ENCODE results near the gene TNFRSF18.

The TNFRSF18 gene

DNA sequence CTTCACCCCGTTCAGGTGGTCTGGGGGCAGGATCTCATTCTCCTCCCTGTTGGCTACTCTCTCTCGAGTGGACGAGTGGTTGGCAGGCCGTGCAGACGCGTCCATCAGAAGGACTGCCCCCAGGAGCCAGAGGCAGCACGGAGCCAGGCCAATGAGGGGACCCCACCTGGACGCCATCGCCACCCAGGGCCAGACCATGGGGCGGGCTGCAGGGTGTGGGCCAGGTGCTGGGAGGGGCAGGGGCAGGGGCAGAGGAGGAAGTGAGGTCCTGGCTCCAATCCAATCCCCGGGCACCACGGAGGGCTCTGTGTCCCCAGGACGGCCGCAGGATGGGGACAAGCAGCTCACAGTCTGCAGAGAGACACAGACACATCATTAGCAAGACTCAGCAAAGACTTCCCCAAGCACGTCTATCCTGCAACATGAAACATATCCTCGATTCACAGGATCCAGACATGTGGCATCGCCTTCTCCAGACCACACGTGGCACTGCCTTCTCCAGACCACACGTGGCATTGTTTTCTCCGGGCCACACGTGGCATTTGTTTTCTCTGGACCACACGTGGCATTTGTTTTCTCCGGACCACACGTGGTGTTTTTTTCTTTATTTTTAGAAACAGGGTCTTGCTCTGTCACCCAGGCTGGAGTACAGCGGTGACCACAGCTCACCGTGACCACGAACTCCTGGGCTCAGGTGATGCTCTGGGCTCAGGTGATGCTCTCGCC lies 22.4 kb upstream of the TNFRSF18 start:
- no peak for DNase-seq

DNA sequence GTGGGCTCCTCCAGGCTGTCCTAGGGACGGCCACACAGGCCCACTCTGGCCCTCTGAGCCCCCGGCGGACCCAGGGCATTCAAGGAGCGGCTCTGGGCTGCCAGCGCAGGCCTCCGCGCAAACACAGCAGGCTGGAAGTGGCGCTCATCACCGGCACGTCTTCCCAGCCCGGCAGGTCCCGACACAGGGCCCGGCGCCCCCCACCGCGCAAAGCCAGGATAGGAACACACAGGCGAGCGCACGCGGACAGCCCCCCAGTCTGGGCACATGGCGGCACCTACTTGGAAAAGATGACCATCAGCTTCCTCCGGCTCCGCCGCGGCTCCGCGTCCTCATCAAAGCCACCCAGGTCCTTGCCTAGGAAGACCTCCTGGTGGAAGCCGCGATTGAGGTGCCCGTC lies 21.8 kb upstream of the TNFRSF18 start:
- DNase-seq = no peak

DNA sequence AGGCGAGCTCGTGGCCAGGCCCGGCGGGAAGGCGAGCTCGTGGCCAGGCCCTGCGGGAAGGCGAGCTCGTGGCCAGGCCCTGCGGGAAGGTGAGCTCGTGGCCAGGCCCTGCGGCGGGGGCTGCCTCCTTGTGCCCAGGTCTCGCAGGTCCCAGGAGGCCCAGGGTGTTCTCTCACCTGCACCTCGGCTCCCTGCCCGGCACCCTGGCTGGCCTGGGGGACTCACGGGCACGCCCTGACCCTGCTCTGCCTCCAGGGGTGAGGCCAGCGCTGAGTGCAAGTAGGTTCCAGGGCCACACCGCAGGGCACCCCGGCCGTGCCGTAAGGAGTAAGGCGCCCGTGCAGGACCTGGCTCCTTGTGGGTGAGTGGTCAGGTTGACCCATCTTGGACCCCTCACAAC lies 21.0 kb upstream of the TNFRSF18 start:
- DNase-seq = no peak

DNA sequence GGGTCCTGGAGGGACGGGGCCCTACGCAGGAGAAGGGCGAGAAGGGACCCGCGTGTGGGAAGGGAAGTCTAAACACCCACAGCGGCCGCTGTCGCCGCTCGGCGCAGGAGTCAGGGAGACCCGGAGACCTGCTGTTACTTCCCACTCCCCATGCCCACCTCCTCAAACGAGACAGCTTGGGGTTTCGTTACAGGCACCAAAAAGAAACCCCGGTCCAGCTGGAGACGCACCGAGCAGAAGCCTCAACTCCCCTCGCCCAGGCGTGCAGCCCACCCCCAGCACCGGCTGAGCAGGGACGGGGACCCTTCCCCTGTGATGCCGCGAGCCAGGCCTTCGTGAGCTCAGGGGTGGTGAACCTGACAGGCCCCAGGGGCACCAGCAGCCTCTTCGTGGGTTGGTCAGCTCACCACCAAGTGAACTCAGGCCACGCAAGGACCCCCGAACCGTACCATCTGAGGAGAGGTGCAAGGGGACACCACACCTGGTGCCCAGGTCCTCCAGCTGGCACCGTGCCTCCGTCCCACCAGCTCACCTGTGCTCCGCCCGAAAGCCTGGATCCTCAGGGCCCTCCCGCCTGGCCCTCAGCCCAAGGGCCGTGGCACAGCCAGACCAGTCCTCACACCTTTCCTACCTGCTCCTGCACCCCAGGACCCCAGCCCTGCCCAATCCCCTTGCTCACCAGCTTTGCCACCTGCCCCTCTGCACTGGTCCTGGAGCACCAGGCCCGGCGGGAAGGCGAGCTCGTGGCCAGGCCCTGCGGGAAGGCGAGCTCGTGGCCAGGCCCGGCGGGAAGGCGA lies 20.4 kb upstream of the TNFRSF18 start:
- no peak for DNase-seq

DNA sequence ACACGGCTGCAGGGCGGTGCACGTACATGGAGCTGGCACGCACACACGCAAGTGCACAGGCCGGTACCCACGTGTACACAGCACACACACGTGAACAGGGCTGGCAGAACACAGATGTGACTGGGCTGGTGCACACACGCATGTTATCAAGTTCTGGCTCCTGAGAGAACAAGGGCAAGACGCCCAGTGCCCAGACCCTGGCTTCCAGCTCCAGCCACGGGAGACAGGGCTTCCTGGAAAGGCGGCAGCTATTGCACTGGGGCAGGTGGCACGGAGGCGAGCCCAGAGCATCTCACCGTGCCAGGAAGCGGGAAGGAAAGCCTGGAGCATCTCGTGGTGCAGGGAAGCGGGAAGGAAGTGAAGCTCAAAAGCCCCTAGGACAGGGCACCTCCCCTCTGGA lies 19.5 kb upstream of the TNFRSF18 start:
- peak in 1 of 58 donors; percentile 12 for DNase-seq

DNA sequence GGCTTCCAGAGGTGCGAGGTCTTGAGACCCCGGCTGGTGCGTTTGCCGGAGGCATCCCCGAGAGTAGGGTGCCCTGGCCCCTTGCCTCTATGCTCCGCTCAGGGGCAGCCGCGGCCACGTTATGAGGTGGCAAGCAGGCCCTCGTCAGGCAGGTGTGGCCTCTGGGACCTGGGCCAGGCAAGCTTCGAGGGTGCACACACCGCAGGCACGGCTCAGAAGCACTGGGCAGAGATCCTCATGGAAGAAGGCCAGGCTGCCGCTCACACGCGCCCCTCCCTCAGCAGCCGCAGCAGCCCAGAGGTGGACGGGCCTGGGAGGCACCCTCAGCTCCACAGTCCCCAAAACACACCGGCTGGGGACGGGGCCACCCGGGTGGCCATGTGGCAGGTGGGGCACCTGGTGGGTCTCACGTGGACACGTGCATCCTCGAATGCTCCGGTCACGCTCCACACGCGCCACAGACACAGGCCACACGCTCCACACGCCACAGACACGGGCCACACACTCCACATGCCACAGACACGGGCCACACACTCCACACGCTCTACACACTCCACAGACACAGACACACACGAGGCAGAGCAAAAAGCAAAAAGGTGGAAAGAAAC lies 18.9 kb upstream of the TNFRSF18 start:
- DNase-seq = no peak

DNA sequence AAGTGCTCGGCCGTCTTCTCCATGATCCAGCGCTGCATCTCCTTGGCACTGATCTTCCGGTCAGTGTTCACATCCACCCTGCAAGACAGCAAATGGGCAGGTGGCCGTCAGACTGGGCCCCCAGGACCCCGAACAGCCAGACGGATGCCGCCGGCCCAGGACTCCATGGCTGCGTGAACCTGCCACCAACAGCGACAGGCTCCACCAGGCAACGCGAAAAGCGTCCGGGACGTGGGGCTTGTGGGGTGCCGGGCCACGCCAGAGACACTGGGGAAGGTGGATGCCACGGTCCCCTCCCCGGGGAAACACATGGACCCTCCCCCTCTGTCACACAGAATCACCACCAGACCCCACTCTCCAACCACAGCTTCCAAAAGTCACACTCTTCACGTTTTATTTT lies 17.5 kb upstream of the TNFRSF18 start:
- DNase-seq = no peak

DNA sequence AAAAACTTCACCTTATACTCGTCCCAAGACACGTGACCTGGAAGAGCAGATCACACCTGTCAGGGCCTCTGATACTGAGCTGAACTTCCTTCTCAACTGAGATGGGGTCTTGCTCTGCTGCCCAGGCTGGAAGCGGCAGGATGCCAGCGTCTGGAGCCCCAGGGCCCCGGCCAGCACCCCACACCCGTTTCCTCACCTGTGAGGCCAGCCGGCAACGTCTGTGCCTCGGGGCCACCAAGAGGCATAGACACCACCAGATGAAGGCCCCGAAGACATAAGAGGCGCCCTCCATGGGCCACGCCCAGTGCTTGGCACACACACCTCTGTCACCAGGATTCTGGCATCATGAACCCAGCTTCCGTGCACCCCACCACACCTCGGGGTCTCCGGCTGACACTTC lies 16.9 kb upstream of the TNFRSF18 start:
- DNase-seq = no peak

DNA sequence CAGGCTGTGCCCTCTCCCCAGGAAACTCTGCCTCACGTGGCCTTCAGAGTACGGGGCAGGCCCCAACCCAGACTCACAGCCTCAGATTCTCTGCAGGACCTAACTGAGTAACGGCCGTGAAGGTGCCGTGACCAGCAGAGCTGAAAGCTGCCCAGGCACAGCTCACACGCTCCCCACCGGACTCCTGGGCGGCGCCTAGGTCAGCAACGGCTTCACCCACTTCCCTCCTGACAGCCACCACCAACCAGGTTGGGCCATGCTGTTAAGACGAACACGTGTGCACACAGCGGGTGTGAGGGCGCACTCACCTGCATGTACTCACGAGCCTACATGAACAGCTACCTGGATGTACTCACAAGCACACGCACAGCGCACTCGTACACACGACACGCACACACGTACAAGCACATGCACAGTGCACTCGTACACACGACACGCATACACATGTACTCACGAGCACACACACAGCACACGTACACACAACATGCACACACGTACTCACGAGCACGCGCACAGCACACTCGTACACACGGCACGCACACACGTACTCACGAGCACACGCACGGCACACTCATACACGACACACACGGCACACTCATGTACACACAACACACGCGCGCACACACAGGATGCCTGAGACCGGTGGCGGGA lies 16.3 kb upstream of the TNFRSF18 start:
- no peak for DNase-seq

DNA sequence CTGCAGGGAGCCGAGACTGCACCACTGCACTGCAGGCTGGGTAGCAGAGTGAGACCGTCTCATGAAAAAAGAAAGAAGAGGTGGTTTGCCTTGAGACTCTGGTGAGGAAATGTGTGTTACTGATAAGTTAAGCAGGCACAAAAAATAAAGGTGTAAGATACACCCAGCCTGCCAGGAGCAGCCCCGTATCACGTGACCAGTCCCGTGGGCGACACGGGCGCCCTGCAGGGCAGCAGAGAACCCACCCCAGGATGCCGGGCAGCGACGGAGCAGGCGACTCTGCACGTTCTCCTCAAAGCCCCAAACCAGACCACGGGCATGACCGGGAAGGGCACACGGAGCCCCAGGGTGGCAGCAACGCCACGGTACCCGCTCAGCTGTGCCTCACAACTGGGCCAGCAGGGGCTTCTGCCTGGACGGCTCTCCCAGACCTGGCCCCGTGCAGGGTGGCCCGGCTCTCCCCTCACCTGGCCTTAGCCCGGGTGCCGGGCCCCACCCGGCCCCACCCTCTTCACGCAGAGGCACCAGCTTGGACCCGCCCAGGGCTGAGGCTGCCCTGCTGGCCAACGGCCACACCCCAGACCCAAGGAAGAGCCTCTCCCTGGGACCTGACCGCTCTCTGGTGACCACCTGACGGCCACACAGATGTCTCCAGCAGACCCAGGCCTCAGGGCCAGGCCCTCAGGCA lies 15.6 kb upstream of the TNFRSF18 start:
- DNase-seq = no peak

DNA sequence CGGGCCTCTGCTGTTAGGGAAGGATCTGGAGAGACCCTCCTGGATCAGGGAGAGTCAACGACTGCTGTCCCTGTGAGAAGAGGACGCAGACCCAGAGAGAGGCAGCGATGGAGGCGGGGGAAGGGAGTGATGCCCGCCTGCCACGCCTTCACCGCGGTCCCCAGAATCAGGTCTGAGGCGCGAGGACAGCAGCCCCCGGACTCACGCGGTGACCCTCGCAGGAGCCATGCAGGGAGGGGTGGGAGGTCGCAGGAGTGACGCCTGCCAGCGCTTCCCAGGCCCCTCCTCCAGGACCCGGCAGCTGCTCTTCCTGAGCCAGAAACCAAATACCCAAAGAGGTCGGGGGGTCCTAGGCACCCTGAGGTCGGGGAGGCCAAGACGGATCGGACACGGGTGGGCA lies 13.8 kb upstream of the TNFRSF18 start:
- no peak for DNase-seq

DNA sequence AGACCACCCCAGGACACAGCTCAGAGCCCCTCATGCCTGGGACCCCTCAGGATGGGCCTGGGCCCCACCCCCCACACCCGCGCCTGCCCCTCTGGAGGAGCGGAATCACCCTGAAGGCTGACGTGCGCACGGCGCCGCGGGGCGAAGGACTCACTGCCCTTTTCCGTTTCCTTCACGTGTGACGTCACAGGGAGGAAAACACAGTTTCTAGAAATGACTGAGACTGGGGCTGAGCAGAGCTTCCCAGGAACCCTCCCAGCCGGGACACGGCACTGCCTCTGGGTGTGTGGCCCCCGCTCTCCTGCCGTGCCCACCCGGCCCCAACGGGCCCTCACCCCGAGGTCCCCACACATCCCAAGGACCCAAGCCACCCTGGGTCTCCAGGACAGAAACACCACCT lies 12.9 kb upstream of the TNFRSF18 start:
- DNase-seq = no peak

DNA sequence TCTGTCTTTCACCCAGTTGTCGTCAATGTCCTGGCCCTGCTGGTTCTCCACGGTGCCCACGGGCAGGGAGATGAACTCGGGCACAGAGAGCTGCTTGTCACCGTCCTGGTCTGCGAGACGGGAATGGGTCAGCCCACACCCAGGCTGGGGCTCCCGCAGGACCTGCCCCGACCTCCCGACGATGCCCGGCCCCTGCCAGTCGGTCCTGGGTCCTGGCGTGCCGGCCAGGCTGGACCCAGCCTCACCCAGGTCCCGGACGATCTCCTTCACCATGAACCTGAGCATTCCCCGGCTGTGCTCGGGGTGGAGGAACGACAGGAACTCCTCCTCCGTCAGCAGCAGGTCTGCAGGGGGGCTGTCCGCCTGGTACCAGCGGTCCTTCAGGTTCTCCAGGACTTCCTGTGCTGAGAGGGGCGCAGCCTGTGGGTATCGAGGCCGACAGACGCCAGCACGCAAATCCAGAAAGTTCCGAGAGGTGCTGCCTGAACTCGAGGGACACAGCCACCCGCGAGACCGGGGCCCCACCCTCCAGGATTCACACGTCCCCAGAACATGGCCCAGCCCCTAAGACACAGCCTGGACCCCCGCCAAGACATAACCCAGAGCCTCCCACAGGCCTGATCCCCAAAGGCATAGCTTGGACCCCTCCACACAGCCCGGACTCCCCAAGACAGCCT lies 12.3 kb upstream of the TNFRSF18 start:
- no peak for DNase-seq

DNA sequence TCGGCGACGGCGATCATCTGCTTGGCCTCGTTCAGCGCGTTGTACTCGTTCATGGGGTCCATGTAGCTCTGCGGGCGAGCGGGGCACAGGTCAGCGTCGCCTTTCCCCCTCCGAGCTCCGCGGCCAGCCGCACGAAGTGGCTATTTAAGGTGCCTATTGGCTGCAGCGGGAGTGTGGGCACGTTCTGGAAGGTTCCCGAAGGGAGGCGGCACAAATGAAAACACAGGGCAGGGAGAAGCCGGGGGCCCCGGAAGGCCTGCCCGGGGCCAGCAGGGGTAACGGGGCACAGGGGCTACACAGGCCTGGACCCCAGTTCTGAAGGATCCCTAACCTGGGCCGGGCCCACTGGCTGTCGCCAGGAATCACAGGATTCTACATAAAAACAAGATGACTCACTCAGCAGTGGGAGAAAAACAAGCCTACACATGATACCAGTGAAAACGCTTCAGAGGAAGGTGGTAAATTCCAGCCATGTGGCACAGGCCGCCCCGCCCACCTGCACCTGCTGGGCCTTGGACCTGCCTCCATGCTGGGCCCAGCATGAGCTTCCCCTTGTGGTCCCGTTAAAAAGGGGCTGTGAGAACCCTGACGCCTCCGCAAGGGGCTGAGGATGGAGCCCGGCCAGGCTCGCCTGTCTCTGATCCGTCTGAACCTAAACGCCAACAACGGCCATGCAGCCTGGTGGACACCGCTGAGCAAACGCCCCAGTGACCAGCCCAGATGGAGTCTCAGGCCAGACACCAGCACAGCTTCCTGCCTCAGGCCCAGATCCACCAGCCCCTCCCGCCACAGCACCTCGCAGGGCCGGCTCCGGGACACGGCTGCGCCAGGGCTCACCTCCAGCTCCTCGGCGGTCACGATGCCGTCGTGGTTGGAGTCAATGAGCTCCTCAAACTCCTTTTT lies 11.5 kb upstream of the TNFRSF18 start:
- DNase-seq = peak in 9 of 58 donors; percentile 8 to 29 (median 19)

DNA sequence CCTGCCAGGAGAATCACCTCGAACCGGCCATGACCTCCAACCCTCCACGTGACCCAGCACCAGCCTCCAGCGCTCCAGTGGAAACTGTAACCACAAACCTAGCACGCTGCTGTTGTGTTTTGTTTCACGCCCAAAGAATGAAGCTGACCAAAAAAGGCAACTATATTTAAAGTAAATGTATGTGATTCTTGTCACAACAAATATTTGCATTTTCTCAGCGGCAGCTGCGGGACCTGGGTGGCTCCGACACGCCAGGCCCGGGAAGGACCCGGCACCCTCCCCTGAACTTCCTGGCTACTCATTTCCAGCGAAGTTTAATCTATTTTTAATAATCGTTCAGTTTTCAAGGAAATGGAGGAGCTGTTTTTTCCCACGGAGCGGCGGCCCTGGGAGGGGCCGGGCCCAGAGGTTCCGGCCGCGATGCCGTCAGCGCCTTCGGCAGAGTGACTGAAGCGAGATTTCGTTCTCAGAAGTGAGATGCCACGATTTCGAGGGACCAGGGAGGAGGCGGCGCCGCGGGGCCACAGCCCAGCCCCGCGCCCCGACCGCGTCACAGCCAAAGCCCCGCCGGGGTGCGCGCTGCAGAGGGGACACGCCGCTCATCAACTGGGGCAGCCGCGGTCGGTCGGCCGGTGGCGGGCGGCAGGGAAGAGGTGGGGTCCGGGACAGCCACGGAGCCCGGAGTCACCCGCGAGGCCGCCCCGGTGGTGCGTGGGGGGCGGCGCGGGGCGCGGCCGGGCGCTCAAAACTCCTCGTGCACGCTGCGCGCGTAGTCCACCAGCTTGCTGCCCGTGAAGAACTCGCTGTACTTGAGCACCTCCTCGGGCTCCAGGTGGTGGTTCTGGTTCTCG lies 10.6 kb upstream of the TNFRSF18 start:
- no peak for DNase-seq

DNA sequence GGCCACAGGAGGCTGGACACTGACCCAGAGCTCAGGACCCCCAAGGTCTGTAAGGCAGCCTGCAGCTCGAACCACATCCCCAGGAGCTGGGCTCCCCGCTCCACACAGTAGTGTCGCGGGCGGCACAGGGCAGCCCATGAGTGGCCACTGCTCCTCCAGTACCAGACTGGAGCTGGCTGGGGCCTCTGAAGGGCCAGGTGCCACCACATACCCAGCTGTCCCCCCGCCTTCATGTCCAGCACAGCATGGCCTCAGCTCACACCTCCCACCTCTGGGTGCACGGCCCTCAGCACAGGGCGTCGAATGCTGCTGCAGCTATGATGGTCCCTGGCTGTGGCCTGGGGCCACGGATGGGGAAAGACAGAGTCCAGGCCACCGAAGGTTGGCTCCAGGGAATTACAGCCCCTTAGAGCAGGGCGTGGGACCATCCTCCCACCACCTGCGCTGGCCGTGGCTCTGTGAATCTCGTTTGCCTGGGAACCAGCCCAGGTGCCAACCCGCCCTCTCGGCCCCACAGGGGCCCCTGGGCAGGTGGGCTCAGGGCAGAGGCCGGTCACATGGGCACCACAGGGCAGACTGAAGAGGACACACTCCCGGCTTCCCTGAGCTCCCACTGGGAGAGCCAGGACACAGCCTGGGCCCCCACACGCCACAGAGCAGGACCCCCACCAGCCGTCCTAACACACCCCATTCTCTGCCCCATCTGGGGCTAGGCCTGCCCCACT lies 9.7 kb upstream of the TNFRSF18 start:
- no peak for DNase-seq

DNA sequence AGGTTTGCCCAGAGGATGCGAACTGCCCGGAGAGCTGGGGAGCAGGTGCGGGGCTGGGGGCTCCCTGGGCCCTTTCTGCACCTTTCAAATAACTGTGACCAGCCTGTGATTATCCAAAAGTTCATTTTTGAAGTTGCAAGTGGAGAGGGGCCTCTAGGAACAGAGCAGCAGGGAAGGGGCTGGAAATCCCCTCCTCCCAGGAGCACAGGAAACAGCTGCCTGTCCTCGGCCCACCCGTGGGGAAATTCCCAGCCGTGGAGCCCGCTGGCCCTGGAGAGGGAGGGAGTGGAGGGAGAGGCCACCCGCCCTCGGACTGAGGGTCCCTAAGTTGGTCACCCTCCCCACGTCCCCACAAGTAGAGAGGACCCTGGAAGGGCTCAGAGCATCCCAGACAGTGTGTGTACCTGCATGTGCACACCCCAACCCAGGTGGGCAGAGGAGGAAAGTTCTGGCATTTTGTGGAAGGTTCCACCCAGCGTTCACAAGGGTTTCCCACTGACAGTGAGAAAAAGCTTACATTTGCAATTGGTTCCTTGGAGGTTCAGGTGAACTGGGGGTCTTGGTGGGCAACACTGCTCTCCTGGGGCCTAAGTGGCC lies 8.8 kb upstream of the TNFRSF18 start:
- DNase-seq = no peak

Measured in anterior cingulate cortex (tissue), 58 donors.